ENCODE data around the gene HSPD1. TPM values are rescaled to one million over a fixed set of nuclear protein-coding genes. Genes with fewer than 3 reads are reported as not detected.
A peak's percentile ranks its signal among the peaks of the same experiment; 100 is the strongest.

The HSPD1 gene
- total RNA-seq, 1 experiment from 2014 or later, result 995 TPM

DNA sequence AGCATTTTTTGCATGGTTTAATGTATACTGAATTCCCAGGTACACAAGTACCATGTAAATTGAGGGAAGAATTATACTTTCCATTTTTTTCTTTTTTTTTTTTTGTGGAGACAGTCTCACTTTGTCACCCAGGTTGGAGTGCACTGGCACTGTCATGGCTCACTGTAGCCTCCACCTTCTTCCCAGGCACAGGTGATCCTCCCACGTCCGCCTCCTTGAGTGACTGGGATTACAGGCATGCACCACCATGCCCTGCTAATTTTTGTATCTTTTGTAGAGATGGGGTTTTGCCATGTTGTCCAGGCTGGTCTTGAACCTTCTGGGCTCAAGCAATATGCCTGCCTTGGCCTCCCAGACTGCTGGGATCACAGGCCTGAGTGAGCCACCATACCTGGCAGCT, 4.4 kb upstream of the HSPD1 start:
- no peak overlapping the region for H3K4me3 Mint-ChIP-seq

More for the DNA sequence above, 4.4 kb upstream of the HSPD1 start:
- DNase-seq (ENCODE audit: low spot score) (no peak), ATAC-seq (no peak)
- H3K9me3 Mint-ChIP-seq, result no peaks in the 10 kb centered on the region
- no peak for TF ChIP-seq ZNF671 (CRISPR knock-in tag; IDR thresholded peaks at IDR 0.05)
- no peak for TF ChIP-seq KAT7 (CRISPR knock-in tag; IDR thresholded peaks at IDR 0.05; ENCODE audit: borderline replicate concordance)
- no peak for TF ChIP-seq TP53 (CRISPR knock-in tag; IDR thresholded peaks at IDR 0.05)
- TF ChIP-seq, protein P1, sequence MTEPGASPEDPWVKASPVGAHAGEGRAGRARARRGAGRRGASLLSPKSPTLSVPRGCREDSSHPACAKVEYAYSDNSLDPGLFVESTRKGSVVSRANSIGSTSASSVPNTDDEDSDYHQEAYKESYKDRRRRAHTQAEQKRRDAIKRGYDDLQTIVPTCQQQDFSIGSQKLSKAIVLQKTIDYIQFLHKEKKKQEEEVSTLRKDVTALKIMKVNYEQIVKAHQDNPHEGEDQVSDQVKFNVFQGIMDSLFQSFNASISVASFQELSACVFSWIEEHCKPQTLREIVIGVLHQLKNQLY (CRISPR knock-in tag; IDR thresholded peaks at IDR 0.05), result no peak
- TF ChIP-seq ATF2 (CRISPR knock-in tag; IDR thresholded peaks at IDR 0.05; ENCODE audit: borderline replicate concordance, low read depth), result no peak
- TF ChIP-seq NR1H2 (CRISPR knock-in tag; IDR thresholded peaks at IDR 0.05), result no peak
- TF ChIP-seq, protein P2, sequence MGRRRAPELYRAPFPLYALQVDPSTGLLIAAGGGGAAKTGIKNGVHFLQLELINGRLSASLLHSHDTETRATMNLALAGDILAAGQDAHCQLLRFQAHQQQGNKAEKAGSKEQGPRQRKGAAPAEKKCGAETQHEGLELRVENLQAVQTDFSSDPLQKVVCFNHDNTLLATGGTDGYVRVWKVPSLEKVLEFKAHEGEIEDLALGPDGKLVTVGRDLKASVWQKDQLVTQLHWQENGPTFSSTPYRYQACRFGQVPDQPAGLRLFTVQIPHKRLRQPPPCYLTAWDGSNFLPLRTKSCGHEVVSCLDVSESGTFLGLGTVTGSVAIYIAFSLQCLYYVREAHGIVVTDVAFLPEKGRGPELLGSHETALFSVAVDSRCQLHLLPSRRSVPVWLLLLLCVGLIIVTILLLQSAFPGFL (CRISPR knock-in tag; IDR thresholded peaks at IDR 0.05; ENCODE audit: borderline replicate concordance), result no peak
- TF ChIP-seq TCF7 (CRISPR knock-in tag; IDR thresholded peaks at IDR 0.05; ENCODE audit: low read depth), result no peak
- TF ChIP-seq ZNF396 (CRISPR knock-in tag; IDR thresholded peaks at IDR 0.05; ENCODE audit: borderline replicate concordance), result no peak
- TF ChIP-seq IRF2 (CRISPR knock-in tag; IDR thresholded peaks at IDR 0.05; ENCODE audit: borderline replicate concordance, low read depth), result no peak
- TF ChIP-seq PRDM15 (CRISPR knock-in tag; IDR thresholded peaks at IDR 0.05), result no peak
- no peak for TF ChIP-seq CDX4 (CRISPR knock-in tag; IDR thresholded peaks at IDR 0.05; ENCODE audit: borderline replicate concordance)
- no peak for TF ChIP-seq ESRRA (CRISPR knock-in tag; IDR thresholded peaks at IDR 0.05; ENCODE audit: borderline replicate concordance)
- TF ChIP-seq, protein P3, sequence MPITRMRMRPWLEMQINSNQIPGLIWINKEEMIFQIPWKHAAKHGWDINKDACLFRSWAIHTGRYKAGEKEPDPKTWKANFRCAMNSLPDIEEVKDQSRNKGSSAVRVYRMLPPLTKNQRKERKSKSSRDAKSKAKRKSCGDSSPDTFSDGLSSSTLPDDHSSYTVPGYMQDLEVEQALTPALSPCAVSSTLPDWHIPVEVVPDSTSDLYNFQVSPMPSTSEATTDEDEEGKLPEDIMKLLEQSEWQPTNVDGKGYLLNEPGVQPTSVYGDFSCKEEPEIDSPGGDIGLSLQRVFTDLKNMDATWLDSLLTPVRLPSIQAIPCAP (CRISPR knock-in tag; IDR thresholded peaks at IDR 0.05), result no peak
- TF ChIP-seq FOXK1 (CRISPR knock-in tag; IDR thresholded peaks at IDR 0.05), result no peak
- no peak for TF ChIP-seq USF2 (CRISPR knock-in tag; IDR thresholded peaks at IDR 0.05)
- TF ChIP-seq, protein P4, sequence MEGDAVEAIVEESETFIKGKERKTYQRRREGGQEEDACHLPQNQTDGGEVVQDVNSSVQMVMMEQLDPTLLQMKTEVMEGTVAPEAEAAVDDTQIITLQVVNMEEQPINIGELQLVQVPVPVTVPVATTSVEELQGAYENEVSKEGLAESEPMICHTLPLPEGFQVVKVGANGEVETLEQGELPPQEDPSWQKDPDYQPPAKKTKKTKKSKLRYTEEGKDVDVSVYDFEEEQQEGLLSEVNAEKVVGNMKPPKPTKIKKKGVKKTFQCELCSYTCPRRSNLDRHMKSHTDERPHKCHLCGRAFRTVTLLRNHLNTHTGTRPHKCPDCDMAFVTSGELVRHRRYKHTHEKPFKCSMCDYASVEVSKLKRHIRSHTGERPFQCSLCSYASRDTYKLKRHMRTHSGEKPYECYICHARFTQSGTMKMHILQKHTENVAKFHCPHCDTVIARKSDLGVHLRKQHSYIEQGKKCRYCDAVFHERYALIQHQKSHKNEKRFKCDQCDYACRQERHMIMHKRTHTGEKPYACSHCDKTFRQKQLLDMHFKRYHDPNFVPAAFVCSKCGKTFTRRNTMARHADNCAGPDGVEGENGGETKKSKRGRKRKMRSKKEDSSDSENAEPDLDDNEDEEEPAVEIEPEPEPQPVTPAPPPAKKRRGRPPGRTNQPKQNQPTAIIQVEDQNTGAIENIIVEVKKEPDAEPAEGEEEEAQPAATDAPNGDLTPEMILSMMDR (IDR thresholded peaks at IDR 0.05), result no peak
- TF ChIP-seq NR3C1 (CRISPR knock-in tag; conservative IDR thresholded peaks at IDR 0.05; ENCODE audit: low read depth), result no peak
- TF ChIP-seq, protein P5, sequence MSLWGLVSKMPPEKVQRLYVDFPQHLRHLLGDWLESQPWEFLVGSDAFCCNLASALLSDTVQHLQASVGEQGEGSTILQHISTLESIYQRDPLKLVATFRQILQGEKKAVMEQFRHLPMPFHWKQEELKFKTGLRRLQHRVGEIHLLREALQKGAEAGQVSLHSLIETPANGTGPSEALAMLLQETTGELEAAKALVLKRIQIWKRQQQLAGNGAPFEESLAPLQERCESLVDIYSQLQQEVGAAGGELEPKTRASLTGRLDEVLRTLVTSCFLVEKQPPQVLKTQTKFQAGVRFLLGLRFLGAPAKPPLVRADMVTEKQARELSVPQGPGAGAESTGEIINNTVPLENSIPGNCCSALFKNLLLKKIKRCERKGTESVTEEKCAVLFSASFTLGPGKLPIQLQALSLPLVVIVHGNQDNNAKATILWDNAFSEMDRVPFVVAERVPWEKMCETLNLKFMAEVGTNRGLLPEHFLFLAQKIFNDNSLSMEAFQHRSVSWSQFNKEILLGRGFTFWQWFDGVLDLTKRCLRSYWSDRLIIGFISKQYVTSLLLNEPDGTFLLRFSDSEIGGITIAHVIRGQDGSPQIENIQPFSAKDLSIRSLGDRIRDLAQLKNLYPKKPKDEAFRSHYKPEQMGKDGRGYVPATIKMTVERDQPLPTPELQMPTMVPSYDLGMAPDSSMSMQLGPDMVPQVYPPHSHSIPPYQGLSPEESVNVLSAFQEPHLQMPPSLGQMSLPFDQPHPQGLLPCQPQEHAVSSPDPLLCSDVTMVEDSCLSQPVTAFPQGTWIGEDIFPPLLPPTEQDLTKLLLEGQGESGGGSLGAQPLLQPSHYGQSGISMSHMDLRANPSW (CRISPR knock-in tag; conservative IDR thresholded peaks at IDR 0.05; ENCODE audit: low read depth), result no peak
- TF ChIP-seq, protein P6, sequence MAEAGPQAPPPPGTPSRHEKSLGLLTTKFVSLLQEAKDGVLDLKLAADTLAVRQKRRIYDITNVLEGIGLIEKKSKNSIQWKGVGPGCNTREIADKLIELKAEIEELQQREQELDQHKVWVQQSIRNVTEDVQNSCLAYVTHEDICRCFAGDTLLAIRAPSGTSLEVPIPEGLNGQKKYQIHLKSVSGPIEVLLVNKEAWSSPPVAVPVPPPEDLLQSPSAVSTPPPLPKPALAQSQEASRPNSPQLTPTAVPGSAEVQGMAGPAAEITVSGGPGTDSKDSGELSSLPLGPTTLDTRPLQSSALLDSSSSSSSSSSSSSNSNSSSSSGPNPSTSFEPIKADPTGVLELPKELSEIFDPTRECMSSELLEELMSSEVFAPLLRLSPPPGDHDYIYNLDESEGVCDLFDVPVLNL (CRISPR knock-in tag; IDR thresholded peaks at IDR 0.05; ENCODE audit: borderline replicate concordance, low read depth), result no peak
- POLR2A ChIA-PET, result interaction anchor here (1.6 to 1.8 kb wide), 2 partner anchors 14 to 51 kb away, joined by 3 to 5 read pairs; partner anchors contain the start of gene COQ10B
- CTCF ChIA-PET, result no interaction called here
- H3K36me3 Mint-ChIP-seq, result peaks cover 49% of the 10 kb centered on the region
- H3K27me3 Mint-ChIP-seq (ENCODE audit: low read depth), result no peaks in the 10 kb centered on the region
- H3K4me1 Mint-ChIP-seq, result peaks cover 19% of the 10 kb centered on the region
- H3K27ac Mint-ChIP-seq, result peak overlapping the region; percentile 84
